Measurements from ENCODE around the gene PELI3. TPM values are rescaled to one million over a fixed set of nuclear protein-coding genes. Genes with fewer than 3 reads are reported as not detected.

Gene PELI3
- polyA plus RNA-seq, 1 experiment: 8.0 TPM

GRCh38 chr11:66468691-66469090 lies 2.0 kb downstream of the PELI3 start:
- ChIA-PET CTCF (interaction anchor here (0.6 to 3.5 kb wide), 7 partner anchors 10 to 51 kb away, joined by 3 to 18 read pairs (median 4); partner anchors contain the start of genes DPP3 and MRPL11), POLR2A (no interaction called here)
- TF ChIP-seq CTCF (IDR thresholded peaks at IDR 0.05; ENCODE audit: insufficient read depth, low read depth, low read length): no peak
- H3K27me3 ChIP-seq (ENCODE audit: control insufficient read depth, insufficient read depth, low read length): no peaks in the 10 kb centered on the region; the same call in 1 of the 2 replicates
- H3K4me3 ChIP-seq (ENCODE audit: low read depth, low read length): no peak overlapping the region
- no peak for DNase-seq (ENCODE audit: low read depth)
- peaks cover 12% of the 10 kb centered on the region for H3K36me3 ChIP-seq (ENCODE audit: control insufficient read depth, insufficient read depth, low read length)

GRCh38 chr11:66469441-66469840 lies 2.7 kb downstream of the PELI3 start:
- ChIA-PET CTCF (interaction anchor here (0.6 to 3.5 kb wide), 5 partner anchors 10 to 93 kb away, joined by 3 to 16 read pairs (median 4); partner anchors contain the start of genes DPP3 and MRPL11), POLR2A (no interaction called here)
- Histone ChIP-seq H3K36me3 (ENCODE audit: control insufficient read depth, insufficient read depth, low read length) (peaks cover 16% of the 10 kb centered on the region), H3K27me3 (ENCODE audit: control insufficient read depth, insufficient read depth, low read length) (no peaks in the 10 kb centered on the region; the same call in 1 of the 2 replicates), H3K4me3 (ENCODE audit: low read depth, low read length) (no peak overlapping the region)
- no peak for DNase-seq (ENCODE audit: low read depth)
- no peak for TF ChIP-seq CTCF (IDR thresholded peaks at IDR 0.05; ENCODE audit: insufficient read depth, low read depth, low read length)

GRCh38 chr11:66470015-66470414 lies 3.3 kb downstream of the PELI3 start:
- TF ChIP-seq CTCF (IDR thresholded peaks at IDR 0.05; ENCODE audit: insufficient read depth, low read depth, low read length): no peak
- no peaks in the 10 kb centered on the region; the same call in 1 of the 2 replicates for H3K27me3 ChIP-seq (ENCODE audit: control insufficient read depth, insufficient read depth, low read length)
- no peak overlapping the region for H3K4me3 ChIP-seq (ENCODE audit: low read depth, low read length)
- POLR2A ChIA-PET: interaction anchor here (0.6 kb wide), 1 partner anchor 42 kb away, joined by 8 read pairs; no protein-coding TSS in a partner anchor
- DNase-seq (ENCODE audit: low read depth): no peak
- CTCF ChIA-PET: interaction anchor here (1.1 to 3.5 kb wide), 4 partner anchors 10 to 61 kb away, joined by 4 to 16 read pairs (median 5); partner anchors contain the start of genes DPP3 and MRPL11
- peaks cover 16% of the 10 kb centered on the region for H3K36me3 ChIP-seq (ENCODE audit: control insufficient read depth, insufficient read depth, low read length)

GRCh38 chr11:66471142-66471541 lies 4.4 kb downstream of the PELI3 start:
- no peak for TF ChIP-seq CTCF (IDR thresholded peaks at IDR 0.05; ENCODE audit: insufficient read depth, low read depth, low read length)
- ChIA-PET POLR2A (no interaction called here), CTCF (interaction anchor here (2.0 to 3.5 kb wide), 2 partner anchors 9 to 62 kb away, joined by 6 to 16 read pairs; partner anchors contain the start of gene DPP3)
- Histone ChIP-seq H3K4me3 (ENCODE audit: low read depth, low read length) (no peak overlapping the region), H3K27me3 (ENCODE audit: control insufficient read depth, insufficient read depth, low read length) (no peaks in the 10 kb centered on the region), H3K36me3 (ENCODE audit: control insufficient read depth, insufficient read depth, low read length) (peaks cover 16% of the 10 kb centered on the region)
- DNase-seq (ENCODE audit: low read depth): no peak

- ChIA-PET POLR2A (no interaction called here), CTCF (interaction anchor here (3.5 kb wide), 1 partner anchor 8 kb away, joined by 16 read pairs; the partner anchor contains the start of gene DPP3)
- DNase-seq (ENCODE audit: low read depth): no peak
- TF ChIP-seq CTCF (IDR thresholded peaks at IDR 0.05; ENCODE audit: insufficient read depth, low read depth, low read length): no peak
- H3K27me3 ChIP-seq (ENCODE audit: control insufficient read depth, insufficient read depth, low read length): no peaks in the 10 kb centered on the region
- peaks cover 16% of the 10 kb centered on the region for H3K36me3 ChIP-seq (ENCODE audit: control insufficient read depth, insufficient read depth, low read length)
- H3K4me3 ChIP-seq (ENCODE audit: low read depth, low read length): no peak overlapping the region
These were observed 5.3 kb downstream of the PELI3 start for GRCh38 chr11:66472054-66472453.

Data from BJ (cell line).